ENCODE results near the gene EDN3.
"Not testable (repeated sequence)": the region's sequence is repeated elsewhere in the genome, so short reads cannot be mapped to it uniquely, and the experiment has no call there.

EDN3 gene

GRCh38 chr20:59352990-59353389 lies 52.6 kb downstream of the EDN3 start:
- no peak overlapping the region for H3K4me3 ChIP-seq (replicated peaks; ENCODE audit: low read depth, low read length)
- no peaks in the 10 kb centered on the region for H3K36me3 ChIP-seq (ENCODE audit: control insufficient read depth, insufficient read depth, low read length)
- no peak for TF ChIP-seq CTCF (IDR thresholded peaks at IDR 0.05; ENCODE audit: insufficient read depth, low read length, poor library complexity, severe bottlenecking)
- no peak for DNase-seq (ENCODE audit: extremely low read depth, insufficient read length)
- H3K27me3 ChIP-seq (replicated peaks; ENCODE audit: control insufficient read depth, insufficient read depth, low read length) = no peaks in the 10 kb centered on the region

- H3K36me3 ChIP-seq (ENCODE audit: control insufficient read depth, insufficient read depth, low read length) = no peaks in the 10 kb centered on the region
- no peak overlapping the region for H3K4me3 ChIP-seq (replicated peaks; ENCODE audit: low read depth, low read length)
- no peak for DNase-seq (ENCODE audit: extremely low read depth, insufficient read length)
- no peak for TF ChIP-seq CTCF (IDR thresholded peaks at IDR 0.05; ENCODE audit: insufficient read depth, low read length, poor library complexity, severe bottlenecking)
- no peaks in the 10 kb centered on the region for H3K27me3 ChIP-seq (replicated peaks; ENCODE audit: control insufficient read depth, insufficient read depth, low read length)
Observed at GRCh38 chr20:59354460-59354859, 54.0 kb downstream of the EDN3 start.

GRCh38 chr20:59355242-59355641 lies 54.8 kb downstream of the EDN3 start:
- Histone ChIP-seq H3K27me3 (replicated peaks; ENCODE audit: control insufficient read depth, insufficient read depth, low read length) (no peaks in the 10 kb centered on the region), H3K36me3 (ENCODE audit: control insufficient read depth, insufficient read depth, low read length) (no peaks in the 10 kb centered on the region), H3K4me3 (replicated peaks; ENCODE audit: low read depth, low read length) (no peak overlapping the region)
- no peak for DNase-seq (ENCODE audit: extremely low read depth, insufficient read length)
- TF ChIP-seq CTCF (IDR thresholded peaks at IDR 0.05; ENCODE audit: insufficient read depth, low read length, poor library complexity, severe bottlenecking) = no peak

- DNase-seq (ENCODE audit: extremely low read depth, insufficient read length) = no peak
- no peak for TF ChIP-seq CTCF (IDR thresholded peaks at IDR 0.05; ENCODE audit: insufficient read depth, low read length, poor library complexity, severe bottlenecking)
- H3K27me3 ChIP-seq (replicated peaks; ENCODE audit: control insufficient read depth, insufficient read depth, low read length) = no peaks in the 10 kb centered on the region
- H3K36me3 ChIP-seq (ENCODE audit: control insufficient read depth, insufficient read depth, low read length) = no peaks in the 10 kb centered on the region
- H3K4me3 ChIP-seq (replicated peaks; ENCODE audit: low read depth, low read length) = no peak overlapping the region
Observed at GRCh38 chr20:59356662-59357165, 56.3 kb downstream of the EDN3 start.

- not testable (repeated sequence) for DNase-seq (ENCODE audit: extremely low read depth, insufficient read length); H3K4me3 ChIP-seq (replicated peaks; ENCODE audit: low read depth, low read length); H3K27me3 ChIP-seq (replicated peaks; ENCODE audit: control insufficient read depth, insufficient read depth, low read length); H3K36me3 ChIP-seq (ENCODE audit: control insufficient read depth, insufficient read depth, low read length)
Observed at GRCh38 chr20:59358793-59359192, 58.4 kb downstream of the EDN3 start.

- H3K4me3 ChIP-seq (replicated peaks; ENCODE audit: low read depth, low read length) = no peak overlapping the region
- TF ChIP-seq CTCF (IDR thresholded peaks at IDR 0.05; ENCODE audit: insufficient read depth, low read length, poor library complexity, severe bottlenecking) = no peak
- no peaks in the 10 kb centered on the region for H3K27me3 ChIP-seq (replicated peaks; ENCODE audit: control insufficient read depth, insufficient read depth, low read length)
- H3K36me3 ChIP-seq (ENCODE audit: control insufficient read depth, insufficient read depth, low read length) = no peaks in the 10 kb centered on the region
- no peak for DNase-seq (ENCODE audit: extremely low read depth, insufficient read length)
Observed at GRCh38 chr20:59359906-59360725, 59.7 kb downstream of the EDN3 start.
